SK-N-SH treated with all-trans-retinoic acid at 6 μM for 48 hours (cell line): ENCODE results near the gene PGF.

Experiments used
- ATAC-seq: fragments of 200-7000 bp; cut with Tn5 transposase; 3 replicates; pipeline ENCODE4 v1.9.1; 2020; ENCODE audit warnings: mild to moderate bottlenecking, moderate library complexity
- ARNTL ChIP-seq: fragments of 450-650 bp; formaldehyde crosslinking; IDR thresholded peaks from 2 replicates; pipeline ENCODE4 v1.5.0; 2020; ENCODE audit warnings: low read depth, mild to moderate bottlenecking, moderate library complexity, borderline replicate concordance
- BACH2 ChIP-seq: fragments of 250-450 bp; sonication (Bioruptor Pico); IDR thresholded peaks from 2 replicates; pipeline ENCODE4 v1.9.0; 2021; ENCODE audit warnings: mild to moderate bottlenecking, borderline replicate concordance
- CREB5 ChIP-seq: fragments of 250-450 bp; sonication (Bioruptor Pico); IDR thresholded peaks from 2 replicates; pipeline ENCODE4 v1.5.1; 2020; ENCODE audit warnings: low read depth, mild to moderate bottlenecking, moderate library complexity
- CSDC2 ChIP-seq: fragments of 250-450 bp; sonication (Bioruptor Pico); IDR thresholded peaks from 2 replicates; pipeline ENCODE4 v1.5.0; 2020; ENCODE audit warnings: mild to moderate bottlenecking, moderate library complexity
- ESRRG ChIP-seq: fragments of 250-450 bp; sonication (Bioruptor Pico); IDR thresholded peaks from 2 replicates; pipeline ENCODE4 v1.6.1; 2021; ENCODE audit warnings: mild to moderate bottlenecking
- GLIS3 ChIP-seq: fragments of 250-450 bp; sonication (Bioruptor Pico); IDR thresholded peaks from 2 replicates; pipeline ENCODE4 v1.5.0; 2020; ENCODE audit warnings: mild to moderate bottlenecking, moderate library complexity
- OSR1 ChIP-seq: fragments of 250-450 bp; sonication (Bioruptor Pico); IDR thresholded peaks from 2 replicates; pipeline ENCODE4 v1.8.0; 2022; ENCODE audit warnings: moderate library complexity, mild to moderate bottlenecking, inconsistent platforms
- PATZ1 ChIP-seq: fragments of 250-450 bp; sonication (Bioruptor Pico); IDR thresholded peaks from 2 replicates; pipeline ENCODE4 v1.8.0; 2020; ENCODE audit warnings: mild to moderate bottlenecking, moderate library complexity, borderline replicate concordance
- POU6F1 ChIP-seq: fragments of 250-450 bp; sonication (Bioruptor Pico); IDR thresholded peaks from 2 replicates; pipeline ENCODE4 v1.8.0; 2021; ENCODE audit warnings: low read depth, mild to moderate bottlenecking, moderate library complexity, borderline replicate concordance
- PPARA ChIP-seq: fragments of 250-450 bp; sonication (Bioruptor Pico); IDR thresholded peaks from 2 replicates; pipeline ENCODE4 v1.5.0; 2020; ENCODE audit warnings: mild to moderate bottlenecking, borderline replicate concordance
- RARB ChIP-seq: fragments of 250-450 bp; sonication (Bioruptor Pico); IDR thresholded peaks from 2 replicates; pipeline ENCODE4 v1.8.0; 2021; ENCODE audit warnings: mild to moderate bottlenecking, moderate library complexity
- SNAI2 ChIP-seq: fragments of 250-450 bp; sonication (Bioruptor Pico); IDR thresholded peaks from 2 replicates; pipeline ENCODE4 v1.5.0; 2020; ENCODE audit warnings: mild to moderate bottlenecking, moderate library complexity
- TCF4 ChIP-seq: fragments of 250-450 bp; sonication (Bioruptor Pico); IDR thresholded peaks from 2 replicates; pipeline ENCODE4 v1.8.0; 2021; ENCODE audit warnings: mild to moderate bottlenecking, moderate library complexity, borderline replicate concordance
- TOX ChIP-seq: fragments of 250-450 bp; sonication (Bioruptor Pico); IDR thresholded peaks from 2 replicates; pipeline ENCODE4 v1.8.0; 2021; ENCODE audit warnings: mild to moderate bottlenecking, moderate library complexity, borderline replicate concordance
- TSHZ2 ChIP-seq: fragments of 250-450 bp; sonication (Bioruptor Pico); IDR thresholded peaks from 2 replicates; pipeline ENCODE4 v1.5.0; 2020; ENCODE audit warnings: mild to moderate bottlenecking, moderate library complexity
- ZC3H10 ChIP-seq: fragments of 250-450 bp; sonication (Bioruptor Pico); IDR thresholded peaks from 2 replicates; pipeline ENCODE4 v1.5.1; 2021; ENCODE audit warnings: mild to moderate bottlenecking, moderate library complexity
- ZFP3 ChIP-seq: fragments of 250-450 bp; sonication (Bioruptor Pico); IDR thresholded peaks from 2 replicates; pipeline ENCODE4 v1.5.0; 2020; ENCODE audit warnings: mild to moderate bottlenecking, moderate library complexity
- ZNF565 ChIP-seq: fragments of 450-650 bp; formaldehyde crosslinking; conservative IDR thresholded peaks from 2 replicates; pipeline ENCODE4 v1.5.0; 2020; ENCODE audit warnings: low read depth, mild to moderate bottlenecking, moderate library complexity
- ZNF70 ChIP-seq: fragments of 450-650 bp; formaldehyde crosslinking; IDR thresholded peaks from 2 replicates; pipeline ENCODE4 v1.5.0; 2020; ENCODE audit warnings: mild to moderate bottlenecking, moderate library complexity
- ZNF8 ChIP-seq: fragments of 450-650 bp; formaldehyde crosslinking; IDR thresholded peaks from 2 replicates; pipeline ENCODE4 v1.5.0; 2020; ENCODE audit warnings: mild to moderate bottlenecking, moderate library complexity

The PGF gene

GRCh38 chr14:74973905-74974363 is 18.5 kb upstream of the PGF start:
- no peak for ATAC-seq
- TF ChIP-seq CSDC2 (CRISPR knock-in tag): no peak
- TF ChIP-seq ZNF8 (CRISPR knock-in tag): no peak
- TF ChIP-seq RARB: no peak
- no peak for TF ChIP-seq TCF4 (CRISPR knock-in tag)
- TF ChIP-seq ZFP3 (CRISPR knock-in tag): no peak
- TF ChIP-seq ZC3H10 (CRISPR knock-in tag): no peak
- TF ChIP-seq ZNF70 (CRISPR knock-in tag): no peak
- TF ChIP-seq ARNTL: no peak
- TF ChIP-seq, all 23 proteins: peak for 0

- no peak; the same call in 2 of the 3 replicates for ATAC-seq
- TF ChIP-seq TCF4 (CRISPR knock-in tag) (no peak), ZNF565 (CRISPR knock-in tag) (no peak), RARB (no peak), ZC3H10 (CRISPR knock-in tag) (no peak), ZNF70 (CRISPR knock-in tag) (no peak), SNAI2 (CRISPR knock-in tag) (no peak), ARNTL (no peak), GLIS3 (CRISPR knock-in tag) (no peak), CREB5 (CRISPR knock-in tag) (no peak), TOX (CRISPR knock-in tag) (no peak), BACH2 (no peak), ESRRG (CRISPR knock-in tag) (no peak), OSR1 (CRISPR knock-in tag) (no peak), PATZ1 (no peak), PPARA (CRISPR knock-in tag) (no peak), ZFP3 (CRISPR knock-in tag) (no peak)
These were observed 17.7 kb upstream of the PGF start for GRCh38 chr14:74973003-74973653.

- no peak for TF ChIP-seq TSHZ2 (CRISPR knock-in tag)
- TF ChIP-seq ZC3H10 (CRISPR knock-in tag): no peak
- no peak for TF ChIP-seq ZNF565 (CRISPR knock-in tag)
- no peak for TF ChIP-seq CREB5 (CRISPR knock-in tag)
- TF ChIP-seq TCF4 (CRISPR knock-in tag): no peak
- TF ChIP-seq POU6F1 (CRISPR knock-in tag): no peak
- no peak for ATAC-seq
These were observed 13.4 kb upstream of the PGF start for GRCh38 chr14:74968811-74969210.
